Chondrocyte (in vitro differentiated cells): Measurements from ENCODE around the gene IFT122. TPM values are rescaled to one million over a fixed set of nuclear protein-coding genes. Genes with fewer than 3 reads are reported as not detected.

Experiments
- DNase-seq: peaks from one replicate; pipeline ENCODE4 v3.0.0; 2021; ENCODE audit warnings: mixed read lengths, low spot score
- H3K27ac Mint-ChIP-seq: one replicate; pipeline ENCODE4 v1.8.0; 2021; ENCODE audit warnings: mild to moderate bottlenecking, moderate library complexity, mixed read lengths; ENCODE audit not compliant: unreplicated experiment
- H3K27me3 Mint-ChIP-seq: 2 replicates; pipeline ENCODE4 v1.8.0; 2021; ENCODE audit warnings: low read depth, mixed read lengths
- H3K36me3 Mint-ChIP-seq: 2 replicates; pipeline ENCODE4 v1.8.0; 2021; ENCODE audit warnings: low read depth, mixed read lengths
- H3K4me1 Mint-ChIP-seq: 2 replicates; pipeline ENCODE4 v1.8.0; 2021; ENCODE audit warnings: low read depth, mild to moderate bottlenecking, mixed read lengths
- H3K4me3 Mint-ChIP-seq: one replicate; pipeline ENCODE4 v1.8.0; 2021; ENCODE audit warnings: mild to moderate bottlenecking, moderate library complexity, mixed read lengths; ENCODE audit not compliant: unreplicated experiment
- H3K9me3 Mint-ChIP-seq: 2 replicates; pipeline ENCODE4 v1.8.0; 2021; ENCODE audit warnings: low read depth, mixed read lengths
- CTCF ChIP-seq: fragments of 200-600 bp; sonication (generic); IDR thresholded peaks from 2 replicates; pipeline ENCODE4 v1.5.0; 2021; ENCODE audit warnings: antibody characterized with exemption, mild to moderate bottlenecking, moderate library complexity
- total RNA-seq: library from RNA; stranded (reverse); gene quantifications from 3 replicates; pipeline ENCODE4 v1.2.1, GENCODE V29; 2021

The IFT122 gene
- total RNA-seq, 1 donor from 2014 or later = 16.2 TPM

GRCh38 chr3:129505341-129505740 is 65.3 kb downstream of the IFT122 start:
- no peaks in the 10 kb centered on the region for H3K27me3 Mint-ChIP-seq
- H3K27ac Mint-ChIP-seq = no peak overlapping the region
- H3K9me3 Mint-ChIP-seq = no peaks in the 10 kb centered on the region
- no peak for TF ChIP-seq CTCF
- H3K36me3 Mint-ChIP-seq = peaks cover 16% of the 10 kb centered on the region
- peaks cover 21% of the 10 kb centered on the region for H3K4me1 Mint-ChIP-seq
- DNase-seq = no peak
- no peak overlapping the region for H3K4me3 Mint-ChIP-seq

GRCh38 chr3:129506231-129506742 is 66.3 kb downstream of the IFT122 start:
- no peaks in the 10 kb centered on the region for H3K27me3 Mint-ChIP-seq
- no peak for TF ChIP-seq CTCF
- no peaks in the 10 kb centered on the region for H3K9me3 Mint-ChIP-seq
- no peak overlapping the region for H3K27ac Mint-ChIP-seq
- DNase-seq = no peak
- H3K4me3 Mint-ChIP-seq = no peak overlapping the region
- H3K4me1 Mint-ChIP-seq = peaks cover 11% of the 10 kb centered on the region
- H3K36me3 Mint-ChIP-seq = peaks cover 18% of the 10 kb centered on the region

DNA sequence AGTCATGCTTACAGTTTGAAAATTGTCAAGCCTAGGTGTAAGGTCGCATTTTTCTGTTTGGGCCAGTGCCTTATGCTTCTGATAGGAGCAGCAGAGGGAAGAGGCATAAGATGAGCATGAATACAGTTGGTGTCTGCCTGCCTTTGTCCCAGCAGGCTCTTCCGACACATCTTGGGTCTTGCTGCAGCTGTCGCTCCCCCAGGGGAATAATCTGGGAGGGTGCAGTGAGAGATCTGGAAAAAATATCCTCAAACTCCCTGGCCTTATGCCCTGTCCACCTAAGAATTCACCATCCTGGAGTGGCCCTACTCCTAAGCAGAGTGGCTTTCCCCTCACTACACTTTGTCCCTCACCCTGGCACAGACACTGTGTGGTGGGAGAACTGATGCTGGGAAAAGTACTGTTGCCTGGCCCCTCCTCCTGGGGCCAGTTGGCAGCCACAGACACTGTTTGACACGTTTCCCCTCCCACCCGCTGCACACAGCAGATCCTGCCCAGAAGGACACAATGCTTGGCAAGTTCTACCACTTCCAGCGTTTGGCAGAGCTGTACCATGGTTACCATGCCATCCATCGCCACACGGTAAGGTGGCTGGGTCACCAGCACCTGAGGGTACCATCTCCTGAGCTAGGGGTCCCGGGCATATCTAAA is 67.3 kb downstream of the IFT122 start:
- TF ChIP-seq CTCF = no peak
- H3K36me3 Mint-ChIP-seq = peaks cover 20% of the 10 kb centered on the region
- no peak for DNase-seq
- H3K9me3 Mint-ChIP-seq = no peaks in the 10 kb centered on the region
- no peaks in the 10 kb centered on the region for H3K27me3 Mint-ChIP-seq
- no peak overlapping the region for H3K27ac Mint-ChIP-seq
- H3K4me3 Mint-ChIP-seq = no peak overlapping the region
- peaks cover under 1% of the 10 kb centered on the region for H3K4me1 Mint-ChIP-seq

- H3K36me3 Mint-ChIP-seq = peaks cover 25% of the 10 kb centered on the region
- peak; percentile 53 for DNase-seq
- H3K9me3 Mint-ChIP-seq = no peaks in the 10 kb centered on the region
- H3K27ac Mint-ChIP-seq = no peak overlapping the region
- no peak overlapping the region for H3K4me3 Mint-ChIP-seq
- no peaks in the 10 kb centered on the region for H3K4me1 Mint-ChIP-seq
- no peaks in the 10 kb centered on the region for H3K27me3 Mint-ChIP-seq
- TF ChIP-seq CTCF = no peak
These were observed 72.6 kb downstream of the IFT122 start for GRCh38 chr3:129512595-129512994.

GRCh38 chr3:129513705-129514104 is 73.7 kb downstream of the IFT122 start:
- peaks cover 25% of the 10 kb centered on the region for H3K36me3 Mint-ChIP-seq
- no peak overlapping the region for H3K4me3 Mint-ChIP-seq
- H3K9me3 Mint-ChIP-seq = no peaks in the 10 kb centered on the region
- H3K27ac Mint-ChIP-seq = no peak overlapping the region
- H3K27me3 Mint-ChIP-seq = no peaks in the 10 kb centered on the region
- TF ChIP-seq CTCF = no peak
- H3K4me1 Mint-ChIP-seq = no peaks in the 10 kb centered on the region
- peak; percentile 67 for DNase-seq
